Pons (tissue), 1 donor: ENCODE data around the gene DDOST.

Source experiments
- DNase-seq: peaks from one replicate; pipeline ENCODE4 v3.0.0-alpha.2; 2016; ENCODE audit warnings: low spot score

DDOST gene

GRCh38 chr1:20660363-20660762, 806 bp downstream of the DDOST start:
- no peak for DNase-seq

- DNase-seq = no peak
These were observed 2.8 kb downstream of the DDOST start for GRCh38 chr1:20658166-20658915.

DNA sequence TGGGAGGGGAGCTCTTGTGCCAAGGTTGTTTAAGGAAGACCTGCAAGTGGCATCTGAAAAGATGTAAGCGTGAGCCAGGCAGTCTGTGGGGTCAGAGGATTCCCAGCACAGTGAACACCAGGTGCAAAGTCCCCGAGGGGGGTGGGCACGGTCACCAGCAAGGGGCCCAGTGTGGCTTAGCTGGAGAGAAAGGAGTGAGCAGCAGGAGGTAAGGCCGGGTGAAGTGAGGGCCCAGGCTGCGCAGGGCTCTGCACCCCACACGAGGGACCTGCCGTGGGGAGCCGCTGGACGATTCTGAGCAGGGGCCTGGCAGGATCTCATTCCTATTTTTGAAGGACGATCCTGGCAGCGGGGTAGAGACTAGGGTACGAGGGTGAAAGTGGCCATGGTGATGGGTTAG, 4.1 kb downstream of the DDOST start:
- no peak for DNase-seq

- DNase-seq = no peak
These were observed 7.0 kb downstream of the DDOST start for GRCh38 chr1:20654104-20654690.

DNA sequence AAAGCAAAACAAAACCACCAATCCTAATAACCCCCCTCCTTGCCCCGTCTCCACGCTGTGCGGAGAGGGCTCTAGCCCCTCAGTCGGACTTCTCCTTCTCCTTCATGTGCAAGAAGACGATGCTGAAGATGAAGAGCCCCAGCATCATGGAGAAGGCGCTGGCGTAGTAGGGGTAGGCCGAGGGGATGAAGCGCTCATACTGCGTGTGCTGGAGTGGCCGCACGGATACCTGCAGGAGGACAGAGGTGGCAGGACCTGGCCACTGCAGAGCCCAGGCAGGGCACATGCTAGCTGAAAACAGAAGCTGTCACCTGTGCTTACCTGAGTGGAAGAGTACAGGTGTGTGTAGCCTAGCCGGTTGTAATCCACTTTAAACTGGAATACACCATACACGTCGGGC, 8.9 kb downstream of the DDOST start:
- DNase-seq = no peak

GRCh38 chr1:20648946-20649345, 12.2 kb downstream of the DDOST start:
- no peak for DNase-seq

DNA sequence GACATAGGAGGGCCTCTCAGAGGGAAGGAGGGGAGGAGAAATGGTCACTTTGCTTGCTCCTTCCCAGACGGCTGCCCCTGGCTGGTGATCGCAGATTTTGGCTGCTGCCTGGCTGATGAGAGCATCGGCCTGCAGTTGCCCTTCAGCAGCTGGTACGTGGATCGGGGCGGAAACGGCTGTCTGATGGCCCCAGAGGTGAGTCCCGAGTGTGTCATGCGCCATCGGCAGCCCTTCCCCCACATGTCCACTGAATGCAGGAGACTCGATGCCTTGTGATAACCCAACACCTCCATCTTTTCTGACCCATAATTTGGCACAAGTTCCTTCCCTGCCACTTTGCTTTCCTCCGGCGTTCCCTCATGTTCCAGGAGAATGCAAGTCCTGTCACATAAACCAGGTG, 12.7 kb downstream of the DDOST start:
- no peak for DNase-seq

DNA sequence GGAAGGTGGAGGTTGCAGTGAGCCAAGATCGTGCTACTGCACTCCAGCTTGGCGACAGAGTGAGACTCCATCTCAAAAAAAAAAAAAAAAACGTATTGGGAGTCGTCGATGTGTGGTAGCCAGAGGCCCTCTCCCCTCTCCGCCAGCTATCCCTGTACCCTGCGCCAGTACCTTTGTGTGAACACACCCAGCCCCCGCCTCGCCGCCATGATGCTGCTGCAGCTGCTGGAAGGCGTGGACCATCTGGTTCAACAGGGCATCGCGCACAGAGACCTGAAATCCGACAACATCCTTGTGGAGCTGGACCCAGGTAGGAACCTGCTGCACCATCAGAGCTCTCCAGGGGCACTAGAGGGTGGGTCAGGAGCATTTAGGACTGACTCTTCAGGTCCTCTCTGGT, 15.8 kb downstream of the DDOST start:
- DNase-seq = no peak

GRCh38 chr1:20644416-20644815, 16.8 kb downstream of the DDOST start:
- DNase-seq = no peak

- DNase-seq = no peak
These were observed 18.1 kb downstream of the DDOST start for GRCh38 chr1:20643080-20643479.

- no peak for DNase-seq
These were observed 19.2 kb downstream of the DDOST start for GRCh38 chr1:20641975-20642374.

DNA sequence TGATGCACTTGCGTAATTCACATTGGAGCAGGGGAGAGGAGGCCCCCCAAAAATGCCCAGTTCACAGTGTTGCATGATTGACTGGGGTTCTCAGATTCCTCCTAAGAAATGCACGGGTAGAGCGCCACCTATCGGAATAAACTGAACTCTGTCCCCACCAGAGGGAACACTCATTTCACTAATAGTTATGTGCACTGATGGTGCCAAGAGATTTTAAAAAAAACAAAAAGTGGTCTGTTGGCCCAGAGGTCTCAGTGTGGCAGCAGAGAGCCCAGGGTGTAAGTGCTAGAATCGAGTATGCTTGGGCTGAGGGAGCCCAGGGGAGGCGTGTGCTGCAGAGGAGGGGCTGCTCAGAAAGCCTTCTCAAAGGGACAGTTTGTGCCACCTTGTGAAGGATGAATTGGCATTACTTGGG, 21.0 kb downstream of the DDOST start:
- DNase-seq = peak; percentile 39

DNA sequence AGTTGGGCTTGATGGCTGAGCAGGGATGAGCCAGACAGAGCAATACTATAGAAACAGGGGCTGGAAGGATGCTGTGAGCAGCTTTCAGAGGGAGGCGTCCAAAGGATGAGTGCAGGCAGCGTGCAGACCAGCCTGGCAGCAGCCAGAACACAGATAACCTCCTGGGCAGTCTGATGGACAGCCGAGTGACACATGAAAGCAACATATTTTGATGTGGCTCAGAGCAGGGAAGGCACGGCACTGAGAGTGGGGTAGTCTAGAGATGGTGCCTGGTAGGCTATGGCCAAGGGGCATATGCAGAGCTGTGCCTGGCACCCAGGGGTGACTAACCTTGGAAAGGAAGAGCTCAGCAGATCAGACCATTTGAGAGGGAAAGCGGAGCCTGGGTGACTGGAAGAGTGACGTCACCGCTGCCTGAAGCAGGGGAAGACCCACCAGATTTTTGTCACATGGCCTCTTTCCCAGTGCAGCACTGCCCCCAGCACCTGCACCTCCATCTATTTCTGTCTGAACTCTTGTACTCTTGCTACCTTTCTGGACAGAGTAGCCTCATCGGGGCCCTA, 24.3 kb downstream of the DDOST start:
- DNase-seq = no peak

- no peak for DNase-seq
These were observed 26.5 kb downstream of the DDOST start for GRCh38 chr1:20634594-20635084.

GRCh38 chr1:20634065-20634593, 27.0 kb downstream of the DDOST start:
- DNase-seq = no peak

- peak; percentile 52 for DNase-seq
These were observed 27.7 kb downstream of the DDOST start, which contains the start of gene PINK1 for GRCh38 chr1:20633190-20634064. TSS of gene PINK1 (plus strand) at chr1:20633458. CDS start at chr1:20633549, 91 bp downstream.

DNA sequence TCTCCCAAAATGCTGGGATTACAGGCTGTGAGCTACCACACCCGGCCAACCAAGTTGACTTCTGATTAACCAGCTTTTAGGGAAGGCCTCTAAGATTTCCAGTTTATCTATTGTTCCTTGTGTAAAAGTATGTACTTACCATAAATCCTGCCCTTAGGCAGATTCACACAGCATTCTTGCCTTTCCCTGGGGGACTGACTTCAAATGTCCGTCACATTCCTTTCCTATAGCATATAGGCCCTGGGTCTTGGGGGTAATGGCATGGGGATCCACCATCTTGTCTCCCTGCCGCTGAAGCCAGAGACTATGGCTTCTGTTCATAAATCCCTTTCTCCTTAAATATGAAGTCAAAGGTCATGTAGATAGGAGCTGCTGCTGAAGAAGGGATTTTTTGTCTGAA, 28.8 kb downstream of the DDOST start:
- no peak for DNase-seq

DNA sequence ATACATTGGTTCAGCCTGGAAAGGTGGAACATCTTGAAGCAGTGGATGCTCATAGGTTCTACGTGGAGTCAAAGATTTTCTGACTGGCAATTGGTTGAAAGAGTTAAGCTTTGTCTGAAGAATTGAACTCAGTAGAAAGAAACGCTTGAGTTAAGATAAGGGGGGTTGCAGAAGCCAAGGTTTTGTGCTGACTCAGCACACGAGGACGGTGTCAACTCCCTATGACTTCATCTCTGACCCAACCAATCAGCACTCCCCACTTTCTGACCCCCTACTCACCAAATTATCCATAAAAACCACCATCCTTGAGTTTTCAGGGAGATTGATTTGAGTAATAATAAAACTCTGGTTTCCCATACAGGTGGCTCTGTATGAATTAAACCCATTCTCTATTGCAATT, 30.4 kb downstream of the DDOST start:
- no peak for DNase-seq

DNA sequence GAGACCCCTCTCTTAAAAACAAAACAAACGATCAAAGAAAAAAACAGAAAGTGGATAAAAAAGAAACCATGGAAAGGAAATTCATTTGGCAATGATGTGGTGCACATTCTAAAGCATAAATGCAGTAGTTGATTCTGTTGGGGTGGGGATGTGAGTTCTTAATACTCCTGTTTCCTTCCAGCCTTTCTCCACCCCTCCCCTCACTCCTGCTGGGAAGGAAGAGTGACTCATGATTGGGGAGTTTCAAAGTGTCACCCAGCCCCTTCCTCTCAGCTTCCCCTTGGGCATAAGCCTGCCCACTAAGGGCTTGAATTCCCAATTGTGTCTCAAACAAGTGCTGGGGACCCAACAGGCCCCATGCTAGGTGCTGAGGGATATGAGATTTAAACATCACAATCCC, 34.6 kb downstream of the DDOST start:
- DNase-seq = no peak

GRCh38 chr1:20626098-20626427, 35.1 kb downstream of the DDOST start:
- DNase-seq = no peak

DNA sequence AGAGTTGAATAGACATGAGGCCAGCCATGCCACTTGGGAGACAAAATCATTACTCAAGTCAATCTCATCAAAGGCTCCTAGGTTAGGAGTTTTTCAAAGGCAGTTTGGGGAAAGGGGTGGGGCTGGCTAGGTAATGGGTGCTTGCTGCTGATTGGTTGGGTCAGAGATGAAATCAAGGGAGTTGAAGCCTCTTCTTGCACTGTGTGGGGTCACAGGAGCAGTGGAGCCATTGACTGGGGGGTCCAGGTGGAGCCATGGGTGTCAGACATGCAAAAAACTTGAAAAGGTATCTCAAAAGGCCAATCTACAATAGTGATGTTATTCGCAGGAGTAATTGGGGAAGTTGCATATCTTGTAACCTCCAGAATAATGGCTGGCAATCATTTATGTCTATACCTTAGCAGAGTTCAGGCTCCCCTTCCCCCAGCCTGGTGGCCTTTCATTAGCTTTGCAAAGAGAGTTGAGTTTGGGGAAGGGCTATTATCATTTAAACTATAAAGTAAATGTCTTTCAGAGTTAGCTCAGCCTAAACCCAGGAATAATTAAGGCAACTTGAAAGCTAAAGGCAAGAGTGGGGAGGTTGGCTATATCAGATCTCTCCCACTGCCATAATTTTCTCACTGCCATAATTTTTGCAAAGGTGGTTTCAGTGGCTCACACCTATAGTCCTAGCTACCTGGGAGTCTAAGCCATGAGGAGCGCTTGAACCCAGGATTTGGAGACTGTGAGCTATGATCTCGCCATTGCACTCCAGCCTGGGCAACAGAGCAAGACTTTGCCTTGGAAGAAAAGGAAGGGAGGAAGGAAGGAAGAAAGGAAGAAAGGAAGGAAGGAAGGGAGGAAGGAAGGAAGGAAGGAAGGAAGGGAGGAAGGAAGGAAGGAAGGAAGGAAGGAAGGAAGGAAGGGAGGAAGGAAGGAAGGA, 35.7 kb downstream of the DDOST start:
- DNase-seq = no peak
